Adrenal gland (tissue), 12 donors: Measurements from ENCODE around the gene CCDC183. TPM values are rescaled to one million over a fixed set of nuclear protein-coding genes. Genes with fewer than 3 reads are reported as not detected.
A peak's percentile ranks its signal among the peaks of the same experiment; 100 is the strongest.

ENCODE experiments used
- DNase-seq, 7 donors: peaks; one replicate each; pipeline ENCODE4 v3.0.0-alpha.2; 2019 to 2020
- H3K27ac ChIP-seq, 5 donors: fragments of 200-600 bp; sonication (generic) in 4 of 5; 1 replicate in 3 of 5; 2 replicates in 2 of 5; pipeline versions ENCODE4 v1.5.1 to v1.8.0; 2016 to 2020; ENCODE audit warnings: mild to moderate bottlenecking in 1 of 5
- H3K27me3 ChIP-seq: fragments of 200-600 bp; 2 replicates; pipeline ENCODE4 v1.8.0; 2021
- H3K36me3 ChIP-seq, 2 donors: fragments of 200-600 bp; replicated peaks in 1 of 2; 1 replicate in 1 of 2; 2 replicates in 1 of 2; pipeline versions ENCODE4 v1.5.1 to v1.8.0; 2018 to 2022
- H3K4me1 ChIP-seq, 2 donors: fragments of 200-600 bp; replicated peaks in 1 of 2; 1 replicate in 1 of 2; 2 replicates in 1 of 2; pipeline versions ENCODE4 v1.5.1 to v1.8.0; 2018 to 2021
- H3K4me3 ChIP-seq, 4 donors: fragments of 200-600 bp; sonication (generic) in 3 of 4; one replicate each; pipeline ENCODE4 v1.5.1; 2016 to 2018
- H3K9me3 ChIP-seq, 3 donors: fragments of 200-600 bp; sonication (generic) in 1 of 3; replicated peaks in 1 of 3; 1 replicate in 2 of 3; 2 replicates in 1 of 3; pipeline versions ENCODE4 v1.5.1 to v1.8.0; 2016 to 2021
- CTCF ChIP-seq, 6 experiments: fragments of 450-650 bp in 4 of 6; fragments of 200-600 bp in 2 of 6; sonication (generic) in 1 of 6; IDR thresholded peaks; 1 replicate in 5 of 6; 2 replicates in 1 of 6; pipeline versions ENCODE4 v1.5.1 to v1.8.0; 2016 to 2021; ENCODE audit warnings: antibody characterized with exemption in 6 of 6, mild to moderate bottlenecking in 2 of 6, moderate library complexity in 1 of 6
- POLR2A ChIP-seq, 2 donors: fragments of 450-650 bp; IDR thresholded peaks; one replicate each; pipeline ENCODE4 v1.6.1; 2017; ENCODE audit warnings: antibody characterized with exemption in 2 of 2, mild to moderate bottlenecking in 2 of 2, moderate library complexity in 1 of 2
- WGBS, 4 donors: extraction: QIAGEN DNeasy Blood & Tissue Kit in 2 of 4; methylation state at CpG; one replicate each; pipeline versions ENCODE4 v1.1.5 to v1.1.7; 2013 to 2017; 5-methylcytosine and 5-hydroxymethylcytosine counted together
- intact Hi-C, 2 donors: fragments of 100-400 bp; cut with DNase I; formaldehyde crosslinking; loops; one replicate each; pipeline versions ENCODE4 v1.14.1 to v1.15.0; 2022 to 2023
- polyA plus RNA-seq, 3 donors: library from polyadenylated mRNA; stranded (reverse); fragments of 200-250 nt in 2 of 3; fragments of 350-450 nt in 1 of 3; fragmentation: Illumina TruSeq in 1 of 3; extraction: RNeasy Lipid Tissue Mini Kit (QIAGEN cat#74804) in 1 of 3; gene quantifications; one replicate each; pipeline ENCODE4 v1.2.3, GENCODE V29; 2013 to 2014
- total RNA-seq, 9 donors: library from RNA; depleted of rRNA in 4 of 9; stranded (reverse); fragments of >200 nt in 4 of 9; fragments of 120-200 nt in 1 of 9; fragmentation: NEBNext Ultra II Directional in 1 of 9; extraction: Animal tissue kit (Norgen Biotek cat#: 25700) in 1 of 9; gene quantifications; one replicate each; pipeline versions ENCODE4 v1.1.0 to v1.2.4, GENCODE V29; 2013 to 2023
- donor health status: healthy with polysubstance abuse.
- donor health status: Bipolar disorder and iron deficiency.
- donor health status: DM: yes; HTN: yes; CAD: no.
- donor health status: DM: no; HTN: no; CAD: no.
- donor health status: DM: no; HTN: no; CAD: no.
- donor health status: DM: yes; HTN: yes; CAD: no.

The CCDC183 gene
- total and polyA plus RNA-seq, 12 donors, result 0.46 to 17.5 (median 1.8) TPM; not detected in 1

- H3K9me3 ChIP-seq, result no peaks in the 10 kb centered on the region
- intact Hi-C loops, result no loop called here
- H3K27me3 ChIP-seq, result no peaks in the 10 kb centered on the region
- TF ChIP-seq CTCF (IDR thresholded peaks at IDR 0.05), result no peak
- no peak for TF ChIP-seq POLR2A (IDR thresholded peaks at IDR 0.05)
- no peak overlapping the region for H3K27ac ChIP-seq
- no peak overlapping the region for H3K4me3 ChIP-seq
- H3K4me1 ChIP-seq, result no peaks in the 10 kb centered on the region
- no peak for DNase-seq
- WGBS, 4 donors, result 64 to 83% (median 75%) methylated on average over 8 to 13 of the region's 13 CpGs
- H3K36me3 ChIP-seq, result no peaks in the 10 kb centered on the region
These were observed 34.6 kb upstream of the CCDC183 start for GRCh38 chr9:136761545-136761981.

- H3K4me3 ChIP-seq, result no peak overlapping the region
- no peak overlapping the region for H3K27ac ChIP-seq
- H3K27me3 ChIP-seq, result no peaks in the 10 kb centered on the region
- no peak for DNase-seq
- no peaks in the 10 kb centered on the region for H3K4me1 ChIP-seq
- H3K36me3 ChIP-seq, result no peaks in the 10 kb centered on the region
- 75 to 89% (median 84%) methylated on average over 10 to 17 of the region's 17 CpGs for WGBS, 4 donors
- TF ChIP-seq POLR2A (IDR thresholded peaks at IDR 0.05) (no peak), CTCF (IDR thresholded peaks at IDR 0.05) (no peak)
- intact Hi-C loops, result no loop called here
- no peaks in the 10 kb centered on the region for H3K9me3 ChIP-seq
These were observed 33.9 kb upstream of the CCDC183 start for GRCh38 chr9:136762221-136762691.

- peak in 2 of 7 donors; percentile 20 for DNase-seq
- 18 to 39% (median 27%) methylated on average over 12 to 37 of the region's 37 CpGs for WGBS, 4 donors
- intact Hi-C loops, result no loop called here
- no peaks in the 10 kb centered on the region for H3K36me3 ChIP-seq
- H3K27me3 ChIP-seq, result peaks cover 5% of the 10 kb centered on the region
- H3K27ac ChIP-seq, result no peak overlapping the region
- no peaks in the 10 kb centered on the region for H3K9me3 ChIP-seq
- H3K4me3 ChIP-seq, result no peak overlapping the region
- H3K4me1 ChIP-seq, result no peaks in the 10 kb centered on the region
- TF ChIP-seq POLR2A (IDR thresholded peaks at IDR 0.05) (no peak), CTCF (IDR thresholded peaks at IDR 0.05) (no peak)
These were observed 33.1 kb upstream of the CCDC183 start for GRCh38 chr9:136762915-136763648.

GRCh38 chr9:136763649-136764035, 32.5 kb upstream of the CCDC183 start:
- no peak for TF ChIP-seq CTCF (IDR thresholded peaks at IDR 0.05)
- no peak for TF ChIP-seq POLR2A (IDR thresholded peaks at IDR 0.05)
- H3K9me3 ChIP-seq, result no peaks in the 10 kb centered on the region
- H3K4me1 ChIP-seq, result no peaks in the 10 kb centered on the region
- intact Hi-C loops, result no loop called here
- H3K27ac ChIP-seq, result no peak overlapping the region
- H3K27me3 ChIP-seq, result peaks cover 6% of the 10 kb centered on the region
- WGBS, 4 donors, result 60 to 85% (median 80%) methylated on average over 2 to 14 of the region's 14 CpGs
- no peaks in the 10 kb centered on the region for H3K36me3 ChIP-seq
- DNase-seq, result no peak
- no peak overlapping the region for H3K4me3 ChIP-seq
